Inferior parietal cortex (tissue), 1 donor: ENCODE data around the gene LAIR1.

ENCODE experiments used
- DNase-seq: peaks from one replicate; pipeline ENCODE4 v3.0.0-alpha.2; 2016; ENCODE audit errors: extremely low spot score

LAIR1 gene

GRCh38 chr19:54317108-54317964, 47.4 kb downstream of the LAIR1 start:
- no peak for DNase-seq

GRCh38 chr19:54316746-54317107, 48.0 kb downstream of the LAIR1 start:
- no peak for DNase-seq

- DNase-seq = no peak
These were observed 48.8 kb downstream of the LAIR1 start for GRCh38 chr19:54315956-54316355.

GRCh38 chr19:54312436-54313377, 52.0 kb downstream of the LAIR1 start, which contains the start of gene LILRA5:
Gene LILRA5 (minus strand): TSS chr19:54313166. CDS start chr19:54313019, 147 bp downstream.
- no peak for DNase-seq

- no peak for DNase-seq
These were observed 52.7 kb downstream of the LAIR1 start for GRCh38 chr19:54312011-54312410.

GRCh38 chr19:54311486-54311885, 53.2 kb downstream of the LAIR1 start:
- no peak for DNase-seq

- no peak for DNase-seq
These were observed 54.2 kb downstream of the LAIR1 start for GRCh38 chr19:54310543-54310942.

- no peak for DNase-seq
These were observed 54.9 kb downstream of the LAIR1 start for GRCh38 chr19:54309811-54310210.

- DNase-seq = no peak
These were observed 57.2 kb downstream of the LAIR1 start for GRCh38 chr19:54307389-54308020.

- no peak for DNase-seq
These were observed 59.6 kb downstream of the LAIR1 start for GRCh38 chr19:54305141-54305540.

GRCh38 chr19:54302257-54302656, 62.5 kb downstream of the LAIR1 start:
- no peak for DNase-seq
